ENCODE measurements around the gene EFEMP2.

DNA sequence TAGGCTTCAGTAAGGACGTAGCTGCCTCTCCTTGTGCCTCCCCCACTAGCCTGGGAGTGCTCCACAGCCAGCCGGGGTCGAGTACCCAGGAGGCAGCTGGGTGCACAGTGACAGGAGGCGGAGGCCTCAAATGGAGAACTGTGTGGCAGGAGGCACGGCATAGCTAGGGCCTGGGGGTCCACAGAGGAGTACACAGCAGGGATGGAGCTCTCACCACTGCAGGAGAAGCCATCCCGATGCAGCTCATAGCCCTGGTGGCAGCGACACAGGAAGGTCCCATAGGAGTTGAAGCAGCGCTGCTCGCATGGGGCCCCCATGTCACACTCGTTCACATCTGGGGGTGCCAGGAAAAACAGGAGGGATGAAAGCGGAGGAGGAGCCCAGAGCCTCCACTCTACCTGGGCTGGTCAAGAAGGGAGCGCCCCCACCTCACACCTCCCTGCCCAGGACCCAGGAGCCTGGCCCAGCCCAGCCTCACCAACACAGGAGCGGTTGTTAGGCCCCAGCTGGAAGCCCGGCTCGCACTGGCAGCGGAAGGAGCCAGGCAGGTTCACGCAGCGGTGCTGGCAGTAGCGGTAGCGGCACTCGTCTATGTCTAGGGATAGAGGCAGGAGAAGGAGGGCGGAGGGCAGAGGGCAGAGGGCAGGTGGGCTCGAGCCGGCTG is 2.8 kb downstream of the EFEMP2 start:
- no peak for TF ChIP-seq CTCF (conservative IDR thresholded peaks at IDR 0.05; ENCODE audit: low read depth, low read length)
- no peak for TF ChIP-seq EZH2 (IDR thresholded peaks at IDR 0.05; ENCODE audit: borderline replicate concordance, low read depth, low read length, poor library complexity, severe bottlenecking)

Data from A673 (cell line).